H9 (cell line): ENCODE results near the gene FAM221B. TPM values are rescaled to one million over a fixed set of nuclear protein-coding genes. Genes with fewer than 3 reads are reported as not detected.

Source experiments
- DNase-seq: peaks from one replicate; pipeline ENCODE4 v3.0.0-alpha.2; 2017
- H2AFZ ChIP-seq: one replicate; pipeline ENCODE4 v1.6.1; 2013; ENCODE audit warnings: mild to moderate bottlenecking, low read length, control low read depth, moderate library complexity
- H2AK5ac ChIP-seq: 2 replicates; pipeline ENCODE4 v1.6.1; 2013; ENCODE audit warnings: low read length, control low read depth, mixed read lengths; ENCODE audit not compliant: insufficient read length
- H2BK120ac ChIP-seq: one replicate; pipeline ENCODE4 v1.6.1; 2013; ENCODE audit warnings: low read depth, mild to moderate bottlenecking, low read length, control low read depth, inconsistent platforms; ENCODE audit not compliant: poor library complexity, severe bottlenecking
- H2BK12ac ChIP-seq: 2 replicates; pipeline ENCODE4 v1.6.1; 2013; ENCODE audit warnings: low read length, control low read depth, mixed read lengths, low read depth; ENCODE audit not compliant: insufficient read length
- H2BK15ac ChIP-seq: 2 replicates; pipeline ENCODE4 v1.6.1; 2013; ENCODE audit warnings: low read depth, low read length, control low read depth
- H2BK20ac ChIP-seq: one replicate; pipeline ENCODE4 v1.6.1; 2013; ENCODE audit warnings: low read depth, mild to moderate bottlenecking, low read length, control low read depth, inconsistent platforms; ENCODE audit not compliant: poor library complexity, severe bottlenecking
- H2BK5ac ChIP-seq: 2 replicates; pipeline ENCODE4 v1.6.1; 2013; ENCODE audit warnings: low read length, control low read depth, mixed read lengths; ENCODE audit not compliant: insufficient read length
- H3K14ac ChIP-seq: 2 replicates; pipeline ENCODE4 v1.6.1; 2013; ENCODE audit warnings: low read length, control low read depth; ENCODE audit not compliant: insufficient read depth
- H3K18ac ChIP-seq: 2 replicates; pipeline ENCODE4 v1.6.1; 2013; ENCODE audit warnings: low read depth, mild to moderate bottlenecking, mixed read lengths, low read length, control low read depth; ENCODE audit not compliant: insufficient read length
- H3K23ac ChIP-seq: 2 replicates; pipeline ENCODE4 v1.6.1; 2013; ENCODE audit warnings: low read length, control low read depth, mixed read lengths, low read depth; ENCODE audit not compliant: insufficient read length
- H3K23me2 ChIP-seq: 2 replicates; pipeline ENCODE4 v1.6.1; 2013; ENCODE audit warnings: low read depth, mild to moderate bottlenecking, mixed read lengths, low read length, control low read depth; ENCODE audit not compliant: insufficient read length, poor library complexity, severe bottlenecking
- H3K27ac ChIP-seq: 2 replicates; pipeline ENCODE4 v1.5.1; 2013; ENCODE audit warnings: low read length, control low read depth, mixed read lengths, low read depth; ENCODE audit not compliant: insufficient read length
- H3K27me3 ChIP-seq: 2 replicates; pipeline ENCODE4 v1.6.1; 2013; ENCODE audit warnings: low read length, control low read depth, inconsistent platforms; ENCODE audit not compliant: insufficient read depth
- H3K4ac ChIP-seq: 2 replicates; pipeline ENCODE4 v1.6.1; 2013; ENCODE audit warnings: low read depth, mild to moderate bottlenecking, control low read depth, inconsistent platforms, low read length, moderate library complexity
- H3K4me1 ChIP-seq: 2 replicates; pipeline ENCODE4 v1.6.1; 2013; ENCODE audit warnings: low read length, control low read depth, inconsistent platforms; ENCODE audit not compliant: insufficient read depth
- H3K4me2 ChIP-seq: 2 replicates; pipeline ENCODE4 v1.6.1; 2013; ENCODE audit warnings: low read length, control low read depth, mixed read lengths; ENCODE audit not compliant: insufficient read length, insufficient read depth
- H3K56ac ChIP-seq: 2 replicates; pipeline ENCODE4 v1.6.1; 2013; ENCODE audit warnings: low read depth, mild to moderate bottlenecking, mixed read lengths, low read length, control low read depth; ENCODE audit not compliant: insufficient read length
- H3K79me1 ChIP-seq: 2 replicates; pipeline ENCODE4 v1.6.1; 2013; ENCODE audit warnings: low read depth, mild to moderate bottlenecking, moderate library complexity, low read length, control low read depth, inconsistent platforms; ENCODE audit not compliant: insufficient read depth, poor library complexity, severe bottlenecking
- H3K79me2 ChIP-seq: 2 replicates; pipeline ENCODE4 v1.6.1; 2013; ENCODE audit warnings: low read length, control low read depth, inconsistent platforms; ENCODE audit not compliant: insufficient read depth
- H3K9ac ChIP-seq: 2 replicates; pipeline ENCODE4 v1.6.1; 2013; ENCODE audit warnings: low read length, control low read depth, mixed read lengths; ENCODE audit not compliant: insufficient read length; ENCODE audit errors: extremely low read depth
- H3K9me3 ChIP-seq: one replicate; pipeline ENCODE4 v1.6.1; 2013; ENCODE audit warnings: low read depth, low read length, inconsistent platforms; ENCODE audit not compliant: control insufficient read depth
- H3T11ph ChIP-seq: one replicate; pipeline ENCODE4 v1.6.1; 2013; ENCODE audit warnings: mild to moderate bottlenecking, low read length, control low read depth, inconsistent platforms
- H4K20me1 ChIP-seq: one replicate; pipeline ENCODE4 v1.6.1; 2013; ENCODE audit not compliant: control insufficient read depth, insufficient read length, insufficient read depth
- H4K5ac ChIP-seq: 2 replicates; pipeline ENCODE4 v1.6.1; 2013; ENCODE audit warnings: low read depth, mild to moderate bottlenecking, mixed read lengths, low read length, control low read depth; ENCODE audit not compliant: insufficient read length
- H4K8ac ChIP-seq: replicated peaks from 2 replicates; pipeline ENCODE4 v1.6.1; 2013; ENCODE audit warnings: low read length, control low read depth, mixed read lengths, low read depth; ENCODE audit not compliant: insufficient read length
- H4K91ac ChIP-seq: 2 replicates; pipeline ENCODE4 v1.6.1; 2013; ENCODE audit warnings: low read depth, mild to moderate bottlenecking, moderate library complexity, mixed read lengths, low read length, control low read depth; ENCODE audit not compliant: insufficient read length
- H3K27ac Mint-ChIP-seq, 3 experiments: 2 replicates in 2 of 3; 3 replicates in 1 of 3; pipeline ENCODE4 v1.8.0; 2020 to 2021; ENCODE audit warnings: mixed read lengths in 3 of 3, mild to moderate bottlenecking in 1 of 3, moderate library complexity in 1 of 3
- H3K27me3 Mint-ChIP-seq: 2 replicates; pipeline ENCODE4 v1.8.0; 2021; ENCODE audit warnings: low read depth, mild to moderate bottlenecking, moderate library complexity, mixed read lengths
- H3K36me3 Mint-ChIP-seq, 3 experiments: 2 replicates in 2 of 3; 3 replicates in 1 of 3; pipeline ENCODE4 v1.8.0; 2020 to 2021; ENCODE audit warnings: low read depth in 3 of 3, mixed read lengths in 3 of 3; ENCODE audit not compliant: insufficient read depth in 1 of 3
- H3K4me1 Mint-ChIP-seq, 2 experiments: 2 replicates each; pipeline ENCODE4 v1.8.0; 2020; ENCODE audit warnings: mixed read lengths in 2 of 2
- H3K4me3 Mint-ChIP-seq, 2 experiments: 2 replicates in 1 of 2; 3 replicates in 1 of 2; pipeline ENCODE4 v1.8.0; 2020 to 2021; ENCODE audit warnings: mild to moderate bottlenecking in 2 of 2, mixed read lengths in 2 of 2, moderate library complexity in 1 of 2
- H3K9me3 Mint-ChIP-seq, 2 experiments: 2 replicates in 1 of 2; 3 replicates in 1 of 2; pipeline ENCODE4 v1.8.0; 2020; ENCODE audit warnings: mild to moderate bottlenecking in 2 of 2, mixed read lengths in 2 of 2, moderate library complexity in 1 of 2
- WGBS: extraction: QIAGEN DNeasy Blood & Tissue Kit; methylation state at CpG from one replicate; pipeline ENCODE4 v1.1.7; 2013; ENCODE audit warnings: missing lambda C conversion rate, low lambda C conversion rate, mixed read lengths; ENCODE audit not compliant: insufficient read length; ENCODE audit errors: extremely low coverage; 5-methylcytosine and 5-hydroxymethylcytosine counted together
- total RNA-seq: library from RNA; stranded (reverse); gene quantifications from 2 replicates; pipeline ENCODE4 v1.2.1, GENCODE V29; 2021
- TF ChIP-seq, protein P1 (sequence below): fragments of 200-600 bp; sonication (generic); conservative IDR thresholded peaks from 3 replicates; pipeline ENCODE4 v1.8.0; 2021; ENCODE audit warnings: antibody characterized with exemption, mild to moderate bottlenecking

The FAM221B gene
- total RNA-seq, 1 experiment from 2014 or later, result not detected

DNA sequence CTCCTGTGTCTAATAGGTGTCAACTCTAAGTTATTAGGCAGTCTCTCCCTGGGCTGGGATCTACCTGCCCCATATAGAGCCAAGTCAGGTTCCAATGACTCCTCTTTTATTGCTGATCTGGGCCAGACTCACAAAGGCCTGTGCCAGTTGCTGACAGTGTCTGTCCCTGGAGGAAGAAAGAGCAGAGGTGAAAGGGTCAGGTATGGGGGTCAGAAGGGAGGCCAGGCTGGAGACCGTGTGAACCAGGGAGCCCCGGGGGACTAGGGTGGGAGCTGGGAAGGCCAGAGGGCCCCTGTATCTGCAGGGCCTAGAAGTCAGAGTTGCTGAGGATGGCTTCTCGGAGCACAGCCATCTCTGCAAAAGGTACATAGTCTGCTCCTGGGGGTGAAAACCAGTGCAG, 10.2 kb downstream of the FAM221B start:
- Histone ChIP-seq H3K18ac (no peak overlapping the region), H2BK15ac (no peak overlapping the region), H2BK5ac (no peak overlapping the region), H3K56ac (no peak overlapping the region), H2AFZ (no peak overlapping the region), H3K23me2 (peaks cover 5% of the 10 kb centered on the region), H4K5ac (no peak overlapping the region), H3K14ac (no peak overlapping the region), H3K79me2 (no peaks in the 10 kb centered on the region), H3K4me2 (no peak overlapping the region), H3K4ac (no peak overlapping the region), H2BK12ac (no peak overlapping the region), H2BK120ac (no peak overlapping the region), H3K27me3 (no peaks in the 10 kb centered on the region), H2AK5ac (no peak overlapping the region), H4K91ac (no peak overlapping the region), H3K79me1 (no peaks in the 10 kb centered on the region), H3K23ac (no peak overlapping the region), H4K8ac (no peak overlapping the region), H3K9ac (no peak overlapping the region), H3T11ph (no peak overlapping the region), H2BK20ac (no peak overlapping the region), H4K20me1 (no peaks in the 10 kb centered on the region), H3K4me1 (no peaks in the 10 kb centered on the region), H3K27ac (no peak overlapping the region), H3K9me3 (no peaks in the 10 kb centered on the region)
- Mint-ChIP-seq H3K27ac (no peak overlapping the region), H3K4me1 (peaks cover 26 to 27% of the 10 kb centered on the region in 2 experiments), H3K27me3 (peaks cover 7% of the 10 kb centered on the region), H3K9me3 (no peaks in the 10 kb centered on the region), H3K36me3 (peaks cover 0 to 3% (median 0%) of the 10 kb centered on the region in 3 experiments; a peak in 1 of 7 replicates), H3K4me3 (no peak overlapping the region)
- TF ChIP-seq, protein P1, sequence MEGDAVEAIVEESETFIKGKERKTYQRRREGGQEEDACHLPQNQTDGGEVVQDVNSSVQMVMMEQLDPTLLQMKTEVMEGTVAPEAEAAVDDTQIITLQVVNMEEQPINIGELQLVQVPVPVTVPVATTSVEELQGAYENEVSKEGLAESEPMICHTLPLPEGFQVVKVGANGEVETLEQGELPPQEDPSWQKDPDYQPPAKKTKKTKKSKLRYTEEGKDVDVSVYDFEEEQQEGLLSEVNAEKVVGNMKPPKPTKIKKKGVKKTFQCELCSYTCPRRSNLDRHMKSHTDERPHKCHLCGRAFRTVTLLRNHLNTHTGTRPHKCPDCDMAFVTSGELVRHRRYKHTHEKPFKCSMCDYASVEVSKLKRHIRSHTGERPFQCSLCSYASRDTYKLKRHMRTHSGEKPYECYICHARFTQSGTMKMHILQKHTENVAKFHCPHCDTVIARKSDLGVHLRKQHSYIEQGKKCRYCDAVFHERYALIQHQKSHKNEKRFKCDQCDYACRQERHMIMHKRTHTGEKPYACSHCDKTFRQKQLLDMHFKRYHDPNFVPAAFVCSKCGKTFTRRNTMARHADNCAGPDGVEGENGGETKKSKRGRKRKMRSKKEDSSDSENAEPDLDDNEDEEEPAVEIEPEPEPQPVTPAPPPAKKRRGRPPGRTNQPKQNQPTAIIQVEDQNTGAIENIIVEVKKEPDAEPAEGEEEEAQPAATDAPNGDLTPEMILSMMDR, result no peak
- no CpG with 5 or more reads among the region's 3 CpGs for WGBS
- no peak for DNase-seq
